Measurements from ENCODE around the gene EFHB. TPM values are rescaled to one million over a fixed set of nuclear protein-coding genes. Genes with fewer than 3 reads are reported as not detected.
A peak's percentile ranks its signal among the peaks of the same experiment; 100 is the strongest.

EFHB gene
- total and polyA plus RNA-seq, 10 of the 15 experiments (the other 5 are each of a cell fraction or from before 2014, with no cell fraction given), result 0.12 to 0.95 (median 0.53) TPM; not detected in 3

DNA sequence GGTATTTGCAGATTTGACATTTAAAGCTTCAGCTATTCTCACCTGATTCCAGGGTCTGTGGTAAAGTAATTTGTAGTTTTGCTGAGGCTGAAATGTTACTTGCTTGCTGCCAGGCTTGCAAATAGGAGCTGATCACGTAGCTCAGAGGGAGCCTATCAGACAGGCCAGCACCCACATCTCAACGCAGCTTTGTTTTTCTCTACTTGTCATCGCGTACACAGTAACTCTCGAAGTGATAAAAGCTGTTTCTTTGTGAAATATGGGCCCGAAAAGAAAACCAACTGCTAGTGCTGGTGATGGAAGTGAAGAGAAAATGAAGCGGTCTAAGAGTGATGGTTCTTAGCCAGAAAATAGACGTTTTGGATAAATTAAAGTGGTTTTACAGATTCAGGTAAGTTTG, 36.3 kb upstream of the EFHB start:
- H3K27me3 ChIP-seq (replicated peaks in 1 of 2; ENCODE audit: control insufficient read depth in 2 of 2, insufficient read depth in 2 of 2, low read length in 1 of 2), result no peaks in the 10 kb centered on the region
- H3K27ac ChIP-seq (ENCODE audit: control insufficient read depth, insufficient read depth), result no peak overlapping the region
- ChIA-PET CTCF (interaction anchor here (0.6 to 1.4 kb wide), 2 partner anchors 19 to 429 kb away, joined by 3 to 4 read pairs; no protein-coding TSS in a partner anchor), RAD21 (ENCODE audit: unreplicated experiment) (no interaction called here), SMC1A (ENCODE audit: uncharacterized antibody, unreplicated experiment) (no interaction called here), POLR2A (interaction anchor here (0.7 kb wide), 1 partner anchor 12 kb away, joined by 4 read pairs; no protein-coding TSS in a partner anchor)
- H3K79me2 ChIP-seq (ENCODE audit: control insufficient read depth, insufficient read depth, low read length), result peaks cover 20% of the 10 kb centered on the region
- 97% methylated on average over 8 of the region's 8 CpGs for WGBS (ENCODE audit: insufficient coverage, insufficient replicate concordance, low lambda C conversion rate, missing lambda C conversion rate)
- ATAC-seq (no peak), DNase-seq (ENCODE audit: low read depth, low spot score) (no peak), FAIRE-seq (no peak)
- no peaks in the 10 kb centered on the region for H3K9me3 ChIP-seq (replicated peaks; ENCODE audit: control insufficient read depth, insufficient read depth, low read length)
- H3K4me2 ChIP-seq (ENCODE audit: control insufficient read depth, insufficient read depth), result no peak overlapping the region
- no peak overlapping the region for H2AFZ ChIP-seq (ENCODE audit: control insufficient read depth, low read depth, low read length)
- H3K36me3 ChIP-seq (ENCODE audit: control insufficient read depth in 2 of 2, insufficient read depth in 2 of 2, low read length in 1 of 2), result peaks cover 0 to 5% of the 10 kb centered on the region in 2 experiments; a peak in 3 of 4 replicates
- TF ChIP-seq SUZ12 (IDR thresholded peaks at IDR 0.05; ENCODE audit: unreplicated experiment) (no peak), KAT2A (conservative IDR thresholded peaks at IDR 0.05; ENCODE audit: control insufficient read depth, low read depth, low read length) (no peak), HCFC1 (IDR thresholded peaks at IDR 0.05; ENCODE audit: low read length) (no peak), NFYA (IDR thresholded peaks at IDR 0.05; ENCODE audit: borderline replicate concordance, low read depth, low read length) (no peak), CHD1 (IDR thresholded peaks at IDR 0.05; ENCODE audit: low read depth, low read length) (no peak), RBBP5 (conservative IDR thresholded peaks at IDR 0.05) (no peak), GABPA (IDR thresholded peaks at IDR 0.05; ENCODE audit: low read depth) (no peak), NR2F1 (conservative IDR thresholded peaks at IDR 0.05) (no peak), ESRRA (IDR thresholded peaks at IDR 0.05; ENCODE audit: low read length) (no peak), POLR2A (IDR thresholded peaks at IDR 0.05; ENCODE audit: low read depth, low read length) (no peak), BCL11A (IDR thresholded peaks at IDR 0.05; ENCODE audit: low read depth, low read length) (no peak), SPI1 (IDR thresholded peaks at IDR 0.05; ENCODE audit: borderline replicate concordance, insufficient read depth, low read depth, low read length) (no peak), FOXK2 (IDR thresholded peaks at IDR 0.05) (no peak), ETV6 (conservative IDR thresholded peaks at IDR 0.05 in 1 of 2, IDR thresholded peaks at IDR 0.05 in 1 of 2; ENCODE audit: borderline replicate concordance in 1 of 2, low read depth in 1 of 2) (no peak), CBX3 (IDR thresholded peaks at IDR 0.05; ENCODE audit: borderline replicate concordance, low read depth) (no peak), GATAD2B (conservative IDR thresholded peaks at IDR 0.05; ENCODE audit: low read depth) (no peak)
- TF ChIP-seq, protein P1, sequence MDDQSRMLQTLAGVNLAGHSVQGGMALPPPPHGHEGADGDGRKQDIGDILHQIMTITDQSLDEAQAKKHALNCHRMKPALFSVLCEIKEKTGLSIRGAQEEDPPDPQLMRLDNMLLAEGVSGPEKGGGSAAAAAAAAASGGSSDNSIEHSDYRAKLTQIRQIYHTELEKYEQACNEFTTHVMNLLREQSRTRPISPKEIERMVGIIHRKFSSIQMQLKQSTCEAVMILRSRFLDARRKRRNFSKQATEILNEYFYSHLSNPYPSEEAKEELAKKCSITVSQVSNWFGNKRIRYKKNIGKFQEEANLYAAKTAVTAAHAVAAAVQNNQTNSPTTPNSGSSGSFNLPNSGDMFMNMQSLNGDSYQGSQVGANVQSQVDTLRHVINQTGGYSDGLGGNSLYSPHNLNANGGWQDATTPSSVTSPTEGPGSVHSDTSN (IDR thresholded peaks at IDR 0.05; ENCODE audit: insufficient replicate concordance, low read depth, low read length), result no peak
- intact Hi-C loops (cut with micrococcal nuclease; ENCODE audit: unreplicated experiment), result no loop called here
- H3K4me1 ChIP-seq (ENCODE audit: control insufficient read depth, insufficient read depth, low read length), result no peaks in the 10 kb centered on the region
- no peak overlapping the region for H3K4me3 ChIP-seq
- no peaks in the 10 kb centered on the region; the same call in 1 of the 2 replicates for H4K20me1 ChIP-seq (ENCODE audit: control insufficient read depth, insufficient read depth)
- in situ Hi-C loops (cut with MboI), result no loop called here
- TSS peak; percentile 32 for BruUV-seq (replicated peaks)
- H3K9ac ChIP-seq (ENCODE audit: control insufficient read depth, insufficient read depth, low read length), result no peak overlapping the region

Measured in GM12878 (cell line).